Astrocyte (in vitro differentiated cells and primary cell): ENCODE data around the gene AQR. TPM values are rescaled to one million over a fixed set of nuclear protein-coding genes. Genes with fewer than 3 reads are reported as not detected.
"Not testable (repeated sequence)": the region's sequence is repeated elsewhere in the genome, so short reads cannot be mapped to it uniquely, and the experiment has no call there.

Experiments used
- DNase-seq: peaks from one replicate; pipeline ENCODE4 v3.0.0-alpha.2; 2010; ENCODE audit warnings: low read depth
- FAIRE-seq: peaks from 2 replicates; lab custom pipeline; 2011; peaks lifted over from hg19 to GRCh38; lab: Jason Lieb, UNC
- H2AFZ ChIP-seq: 2 replicates; pipeline ENCODE4 v1.6.0; 2012; ENCODE audit warnings: low read depth, low read length, inconsistent platforms
- H3K27ac ChIP-seq: 2 replicates; pipeline ENCODE4 v1.5.1; 2011; ENCODE audit warnings: low read depth, low read length, inconsistent platforms
- H3K27me3 ChIP-seq: 2 replicates; pipeline ENCODE4 v1.6.0; 2011; ENCODE audit warnings: low read length, inconsistent platforms; ENCODE audit not compliant: insufficient read depth
- H3K36me3 ChIP-seq: 2 replicates; pipeline ENCODE4 v1.5.1; 2011; ENCODE audit warnings: low read length, inconsistent platforms; ENCODE audit not compliant: insufficient read depth
- H3K4me1 ChIP-seq: 2 replicates; pipeline ENCODE4 v1.5.1; 2011; ENCODE audit warnings: low read length, inconsistent platforms; ENCODE audit not compliant: insufficient read depth
- H3K4me2 ChIP-seq: 2 replicates; pipeline ENCODE4 v1.6.0; 2012; ENCODE audit warnings: low read length, inconsistent platforms
- H3K4me3 ChIP-seq: 2 replicates; pipeline ENCODE4 v1.5.1; 2011; ENCODE audit warnings: low read depth, mild to moderate bottlenecking, low read length, inconsistent platforms; ENCODE audit not compliant: insufficient read depth
- H3K79me2 ChIP-seq: 2 replicates; pipeline ENCODE4 v1.6.0; 2012; ENCODE audit warnings: mild to moderate bottlenecking, low read length, inconsistent platforms; ENCODE audit not compliant: insufficient read depth
- H3K9ac ChIP-seq: 2 replicates; pipeline ENCODE4 v1.6.0; 2012; ENCODE audit warnings: mild to moderate bottlenecking, low read length, inconsistent platforms
- H3K9me3 ChIP-seq: 2 replicates; pipeline ENCODE4 v1.5.1; 2012; ENCODE audit warnings: low read depth, mild to moderate bottlenecking, low read length, inconsistent platforms; ENCODE audit not compliant: insufficient read depth
- H4K20me1 ChIP-seq: 2 replicates; pipeline ENCODE4 v1.6.0; 2012; ENCODE audit warnings: low read length, inconsistent platforms; ENCODE audit not compliant: insufficient read depth
- H3K27ac Mint-ChIP-seq: one replicate; pipeline ENCODE4 v1.8.0; 2021; ENCODE audit warnings: mild to moderate bottlenecking, mixed read lengths; ENCODE audit not compliant: unreplicated experiment
- H3K27me3 Mint-ChIP-seq: one replicate; pipeline ENCODE4 v1.8.0; 2021; ENCODE audit warnings: low read depth, mixed read lengths; ENCODE audit not compliant: unreplicated experiment
- H3K36me3 Mint-ChIP-seq: one replicate; pipeline ENCODE4 v1.8.0; 2021; ENCODE audit warnings: low read depth, mixed read lengths; ENCODE audit not compliant: unreplicated experiment
- H3K4me1 Mint-ChIP-seq: one replicate; pipeline ENCODE4 v1.8.0; 2021; ENCODE audit warnings: low read depth, mixed read lengths; ENCODE audit not compliant: unreplicated experiment
- H3K4me3 Mint-ChIP-seq: one replicate; pipeline ENCODE4 v1.8.0; 2021; ENCODE audit warnings: mild to moderate bottlenecking, moderate library complexity, mixed read lengths; ENCODE audit not compliant: unreplicated experiment
- H3K9me3 Mint-ChIP-seq: one replicate; pipeline ENCODE4 v1.8.0; 2021; ENCODE audit warnings: mild to moderate bottlenecking, mixed read lengths; ENCODE audit not compliant: unreplicated experiment
- CTCF ChIP-seq: IDR thresholded peaks from 2 replicates; pipeline ENCODE4 v1.5.1; 2011; ENCODE audit warnings: low read depth, mild to moderate bottlenecking, inconsistent platforms, low read length, moderate library complexity; ENCODE audit not compliant: insufficient read depth
- EZH2 ChIP-seq: IDR thresholded peaks from 2 replicates; pipeline ENCODE4 v1.6.1; 2012; ENCODE audit warnings: mild to moderate bottlenecking, low read length, inconsistent platforms; ENCODE audit not compliant: insufficient read depth
- total RNA-seq: library from RNA; stranded (reverse); gene quantifications from 2 replicates; pipeline ENCODE4 v1.2.1, GENCODE V29; 2021

The AQR gene
- total RNA-seq, 1 donor from 2014 or later = 27.2 TPM

GRCh38 chr15:34933432-34933975 is 36.0 kb downstream of the AQR start:
- Mint-ChIP-seq H3K4me1 (no peaks in the 10 kb centered on the region), H3K36me3 (peaks cover 12% of the 10 kb centered on the region), H3K27ac (no peak overlapping the region), H3K9me3 (peaks cover 3% of the 10 kb centered on the region), H3K27me3 (no peaks in the 10 kb centered on the region), H3K4me3 (no peak overlapping the region)
- peaks cover 40% of the 10 kb centered on the region for H3K36me3 ChIP-seq
- TF ChIP-seq EZH2 (no peak), CTCF (no peak)
- no peaks in the 10 kb centered on the region for H3K9me3 ChIP-seq
- DNase-seq (no peak), FAIRE-seq (no peak)
- no peak overlapping the region for H3K4me2 ChIP-seq
- no peaks in the 10 kb centered on the region for H3K4me1 ChIP-seq
- peaks cover 4% of the 10 kb centered on the region for H4K20me1 ChIP-seq
- H3K27me3 ChIP-seq = no peaks in the 10 kb centered on the region
- no peak overlapping the region for H3K4me3 ChIP-seq
- H2AFZ ChIP-seq = no peak overlapping the region
- no peaks in the 10 kb centered on the region for H3K79me2 ChIP-seq
- H3K27ac ChIP-seq = no peak overlapping the region
- H3K9ac ChIP-seq = no peak overlapping the region

- H2AFZ ChIP-seq, H3K27ac Mint-ChIP-seq, H3K27ac ChIP-seq, H3K9ac ChIP-seq, H3K9me3 ChIP-seq, H3K27me3 ChIP-seq, H3K4me3 Mint-ChIP-seq, FAIRE-seq, H3K4me2 ChIP-seq, H3K4me1 Mint-ChIP-seq, H3K9me3 Mint-ChIP-seq, H3K79me2 ChIP-seq, H3K4me3 ChIP-seq, H3K27me3 Mint-ChIP-seq, DNase-seq, H3K4me1 ChIP-seq, H4K20me1 ChIP-seq: not testable (repeated sequence)
- H3K36me3 ChIP-seq = peaks cover 40% of the 10 kb centered on the region
- peaks cover 21% of the 10 kb centered on the region for H3K36me3 Mint-ChIP-seq
These were observed 41.2 kb downstream of the AQR start for GRCh38 chr15:34928349-34928748.

DNA sequence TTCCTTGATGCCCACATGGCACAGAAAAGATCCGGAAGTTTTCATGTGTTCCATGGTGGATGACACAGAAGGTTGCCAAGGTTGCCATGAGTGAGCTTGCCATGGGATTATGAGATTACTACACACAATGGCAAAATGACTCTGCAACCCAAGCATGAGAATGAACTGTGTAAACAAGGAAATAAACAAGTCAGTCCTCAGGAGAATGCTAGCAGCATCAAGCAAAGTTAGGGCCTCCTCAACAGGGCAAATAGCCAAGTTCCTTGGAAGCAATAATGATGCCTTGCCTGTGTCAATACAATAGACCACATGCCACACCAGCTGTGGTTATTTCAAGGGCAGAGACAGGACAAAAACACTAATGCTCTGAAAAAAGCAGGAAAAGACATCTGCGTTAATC is 41.8 kb downstream of the AQR start:
- DNase-seq (no peak), FAIRE-seq (no peak)
- Histone ChIP-seq H3K27ac (no peak overlapping the region), H3K4me1 (no peaks in the 10 kb centered on the region), H4K20me1 (no peaks in the 10 kb centered on the region), H3K4me2 (no peak overlapping the region), H3K79me2 (no peaks in the 10 kb centered on the region), H2AFZ (no peak overlapping the region), H3K36me3 (peaks cover 36% of the 10 kb centered on the region), H3K9ac (no peak overlapping the region), H3K4me3 (no peak overlapping the region), H3K9me3 (no peaks in the 10 kb centered on the region), H3K27me3 (no peaks in the 10 kb centered on the region)
- H3K27ac Mint-ChIP-seq = no peak overlapping the region
- TF ChIP-seq CTCF (no peak), EZH2 (no peak)
- H3K9me3 Mint-ChIP-seq = peaks cover 3% of the 10 kb centered on the region
- H3K4me1 Mint-ChIP-seq = no peaks in the 10 kb centered on the region
- peaks cover 21% of the 10 kb centered on the region for H3K36me3 Mint-ChIP-seq
- no peak overlapping the region for H3K4me3 Mint-ChIP-seq
- H3K27me3 Mint-ChIP-seq = no peaks in the 10 kb centered on the region
